HG03457 (cell line): ENCODE results near the gene SPEN.
A peak's percentile ranks its signal among the peaks of the same experiment; 100 is the strongest.
"Not testable (repeated sequence)": the region's sequence is repeated elsewhere in the genome, so short reads cannot be mapped to it uniquely, and the experiment has no call there.

ENCODE experiments used
- ATAC-seq: cut with Tn5 transposase; IDR thresholded peaks from one replicate; pipeline ENCODE4 v1.9.1; 2021; ENCODE audit warnings: moderate number of reproducible peaks; ENCODE audit not compliant: unreplicated experiment

Gene SPEN, protein sequence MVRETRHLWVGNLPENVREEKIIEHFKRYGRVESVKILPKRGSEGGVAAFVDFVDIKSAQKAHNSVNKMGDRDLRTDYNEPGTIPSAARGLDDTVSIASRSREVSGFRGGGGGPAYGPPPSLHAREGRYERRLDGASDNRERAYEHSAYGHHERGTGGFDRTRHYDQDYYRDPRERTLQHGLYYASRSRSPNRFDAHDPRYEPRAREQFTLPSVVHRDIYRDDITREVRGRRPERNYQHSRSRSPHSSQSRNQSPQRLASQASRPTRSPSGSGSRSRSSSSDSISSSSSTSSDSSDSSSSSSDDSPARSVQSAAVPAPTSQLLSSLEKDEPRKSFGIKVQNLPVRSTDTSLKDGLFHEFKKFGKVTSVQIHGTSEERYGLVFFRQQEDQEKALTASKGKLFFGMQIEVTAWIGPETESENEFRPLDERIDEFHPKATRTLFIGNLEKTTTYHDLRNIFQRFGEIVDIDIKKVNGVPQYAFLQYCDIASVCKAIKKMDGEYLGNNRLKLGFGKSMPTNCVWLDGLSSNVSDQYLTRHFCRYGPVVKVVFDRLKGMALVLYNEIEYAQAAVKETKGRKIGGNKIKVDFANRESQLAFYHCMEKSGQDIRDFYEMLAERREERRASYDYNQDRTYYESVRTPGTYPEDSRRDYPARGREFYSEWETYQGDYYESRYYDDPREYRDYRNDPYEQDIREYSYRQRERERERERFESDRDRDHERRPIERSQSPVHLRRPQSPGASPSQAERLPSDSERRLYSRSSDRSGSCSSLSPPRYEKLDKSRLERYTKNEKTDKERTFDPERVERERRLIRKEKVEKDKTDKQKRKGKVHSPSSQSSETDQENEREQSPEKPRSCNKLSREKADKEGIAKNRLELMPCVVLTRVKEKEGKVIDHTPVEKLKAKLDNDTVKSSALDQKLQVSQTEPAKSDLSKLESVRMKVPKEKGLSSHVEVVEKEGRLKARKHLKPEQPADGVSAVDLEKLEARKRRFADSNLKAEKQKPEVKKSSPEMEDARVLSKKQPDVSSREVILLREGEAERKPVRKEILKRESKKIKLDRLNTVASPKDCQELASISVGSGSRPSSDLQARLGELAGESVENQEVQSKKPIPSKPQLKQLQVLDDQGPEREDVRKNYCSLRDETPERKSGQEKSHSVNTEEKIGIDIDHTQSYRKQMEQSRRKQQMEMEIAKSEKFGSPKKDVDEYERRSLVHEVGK (N-terminal part only)

GRCh38 chr1:15847100-15847892 lies at the start of gene SPEN:
SPEN (plus strand) TSS chr1:15847707; CDS start chr1:15848068, 361 bp downstream.
- ATAC-seq: peak; percentile 37

DNA sequence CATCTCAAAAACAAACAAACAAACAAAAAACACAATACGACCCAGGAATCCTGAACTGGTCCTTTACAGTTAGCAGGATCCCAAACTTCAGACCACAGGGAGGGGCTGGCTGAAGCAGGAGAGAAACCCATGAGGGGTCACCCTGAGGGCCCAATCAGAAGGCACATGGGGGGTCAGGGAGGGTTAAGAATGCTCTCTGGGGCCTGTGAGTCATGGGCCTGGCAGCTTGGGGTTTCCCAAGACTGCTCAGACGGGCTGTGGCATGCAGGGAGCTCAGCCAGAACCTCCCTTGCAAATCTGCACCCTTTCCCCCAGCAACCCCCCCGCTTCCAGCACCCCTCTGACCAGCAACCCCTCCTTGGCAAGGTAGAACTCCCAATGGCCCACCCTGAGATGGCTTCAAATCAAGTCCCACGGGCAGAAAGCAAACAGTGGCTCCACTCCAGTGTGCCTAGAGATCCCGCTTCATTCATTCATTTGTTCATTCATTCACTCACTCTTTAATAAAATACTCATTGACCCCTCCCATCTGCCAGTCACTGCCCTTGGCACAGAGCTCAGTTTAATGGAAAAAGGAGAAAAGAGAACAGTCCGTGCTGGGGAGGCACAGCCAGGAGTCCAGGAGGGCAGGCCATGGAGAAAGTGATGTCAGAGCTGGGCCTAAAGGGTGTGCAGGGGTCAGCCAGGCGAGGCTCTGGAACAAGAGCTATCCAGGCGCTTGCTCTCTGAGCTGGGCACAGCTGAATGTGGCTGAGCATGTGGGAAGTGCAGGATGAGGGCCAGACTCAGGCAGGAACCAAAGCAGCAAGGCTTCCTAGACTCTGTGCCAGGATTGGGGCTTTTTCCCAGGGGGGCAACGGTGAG lies 48.3 kb upstream of the SPEN start:
- ATAC-seq: no peak

GRCh38 chr1:15799928-15800835 lies 47.3 kb upstream of the SPEN start:
- no peak for ATAC-seq

- no peak for ATAC-seq
Observed at GRCh38 chr1:15802234-15802965, 45.1 kb upstream of the SPEN start.

DNA sequence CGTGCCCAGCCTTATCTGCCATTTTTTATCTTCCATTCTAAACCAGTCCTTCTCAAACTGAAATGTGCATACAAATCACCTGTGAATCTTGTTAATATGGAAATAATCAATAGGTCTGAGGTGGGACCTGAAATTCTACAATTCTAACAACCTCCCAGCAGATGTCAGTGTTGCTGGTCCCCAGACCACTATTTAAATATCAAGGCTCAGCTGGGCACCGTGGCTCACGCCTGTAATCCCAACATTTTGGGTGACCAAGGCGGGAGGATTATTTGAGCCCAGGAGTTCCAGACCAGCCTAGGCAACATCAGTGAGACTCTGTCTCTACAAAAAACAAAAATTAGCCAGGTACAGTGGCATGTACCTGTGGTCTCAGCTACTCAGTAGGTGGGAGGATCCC lies 44.1 kb upstream of the SPEN start:
- no peak for ATAC-seq

GRCh38 chr1:15804060-15804459 lies 43.4 kb upstream of the SPEN start:
- ATAC-seq: no peak

DNA sequence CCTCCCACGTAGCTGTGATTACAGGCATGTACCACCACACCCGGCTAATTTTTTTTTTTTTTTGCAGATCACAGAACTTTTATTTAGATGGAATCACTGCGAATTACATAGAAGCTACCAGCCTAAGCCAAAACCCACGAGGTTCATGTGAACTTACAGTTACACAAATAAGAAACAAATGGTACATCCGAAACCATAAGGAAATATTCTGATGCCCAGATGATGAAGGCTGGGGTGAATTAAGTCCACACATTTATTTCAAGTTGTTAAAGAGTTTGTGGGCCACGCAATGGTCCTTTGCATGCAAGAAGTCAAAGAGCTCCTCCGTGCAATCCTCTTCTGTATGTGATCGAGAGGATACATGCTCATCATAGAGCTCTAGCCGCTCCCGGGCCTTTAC lies 40.4 kb upstream of the SPEN start:
- ATAC-seq: no peak

- not testable (repeated sequence) for ATAC-seq
Observed at GRCh38 chr1:15807549-15807948, 40.0 kb upstream of the SPEN start, which contains the start of gene UQCRHL. UQCRHL (minus strand) TSS chr1:15807649; CDS start chr1:15807649, 0 bp downstream.

- no peak for ATAC-seq
Observed at GRCh38 chr1:15808955-15809354, 38.6 kb upstream of the SPEN start.

DNA sequence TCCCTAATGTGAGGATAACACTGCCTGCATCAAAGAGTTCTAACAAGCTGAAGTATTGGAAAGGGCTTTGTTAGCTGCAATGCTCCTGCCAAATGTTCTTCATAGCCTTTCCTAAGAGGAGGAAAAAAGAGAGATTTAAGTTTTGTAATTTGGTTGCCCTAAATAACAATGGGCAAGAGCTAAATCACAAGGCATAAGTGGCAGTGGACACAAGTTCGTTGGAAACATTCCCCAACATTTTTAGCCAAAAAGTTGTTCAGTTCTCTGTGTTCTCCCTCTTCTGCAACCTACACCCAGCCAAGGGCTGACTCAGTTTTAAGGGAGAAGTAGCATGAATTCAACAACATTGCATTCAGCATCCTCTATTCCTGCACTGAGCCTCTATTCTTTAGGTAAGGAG lies 37.4 kb upstream of the SPEN start:
- ATAC-seq: no peak

GRCh38 chr1:15816674-15817073 lies 30.8 kb upstream of the SPEN start:
- no peak for ATAC-seq

- no peak for ATAC-seq
Observed at GRCh38 chr1:15820478-15820877, 27.0 kb upstream of the SPEN start.

GRCh38 chr1:15825800-15826199 lies 21.7 kb upstream of the SPEN start:
- ATAC-seq: no peak

GRCh38 chr1:15826810-15827507 lies 20.5 kb upstream of the SPEN start:
- ATAC-seq: no peak

DNA sequence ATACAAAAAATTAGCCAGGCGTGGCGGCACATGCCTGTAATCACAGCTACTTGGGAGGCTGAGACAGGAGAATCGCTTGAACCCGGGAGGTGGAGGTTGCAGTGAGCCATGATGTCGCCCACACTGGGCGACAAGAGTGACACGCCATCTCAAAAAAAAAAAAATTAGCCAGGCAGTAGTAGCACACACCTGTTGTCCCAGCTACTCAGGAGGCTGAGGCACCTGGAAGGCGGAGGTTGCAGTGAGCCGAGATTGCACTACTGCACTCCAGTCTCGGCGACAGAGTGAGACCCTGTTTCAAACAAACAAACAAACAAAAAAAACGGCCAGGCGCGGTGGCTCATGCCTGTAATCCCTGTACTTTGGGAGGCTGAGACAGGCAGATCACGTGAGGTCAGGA lies 19.9 kb upstream of the SPEN start:
- not testable (repeated sequence) for ATAC-seq

- not testable (repeated sequence) for ATAC-seq
Observed at GRCh38 chr1:15828931-15829330, 18.6 kb upstream of the SPEN start.

DNA sequence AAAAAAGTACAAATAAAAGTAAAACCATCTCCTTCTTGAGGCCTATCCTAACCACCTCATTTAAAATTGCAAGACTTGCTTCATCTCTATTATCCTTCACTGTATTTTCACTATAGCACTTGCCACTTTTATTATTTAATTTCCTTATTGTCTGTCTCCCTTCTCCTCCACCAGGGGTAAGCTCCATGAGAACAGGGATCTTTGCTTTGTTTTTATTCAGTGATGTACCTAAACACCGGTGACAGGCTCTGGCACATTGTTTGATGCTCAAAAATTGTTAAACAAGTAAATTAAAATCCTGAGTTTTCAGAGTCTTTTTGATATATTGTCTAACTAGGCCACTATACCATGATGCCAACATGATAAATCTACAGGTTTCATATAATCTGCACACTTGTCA lies 17.2 kb upstream of the SPEN start:
- no peak for ATAC-seq
